ENCODE results near the gene TBC1D21.
A peak's percentile ranks its signal among the peaks of the same experiment; 100 is the strongest.

TBC1D21 gene

DNA sequence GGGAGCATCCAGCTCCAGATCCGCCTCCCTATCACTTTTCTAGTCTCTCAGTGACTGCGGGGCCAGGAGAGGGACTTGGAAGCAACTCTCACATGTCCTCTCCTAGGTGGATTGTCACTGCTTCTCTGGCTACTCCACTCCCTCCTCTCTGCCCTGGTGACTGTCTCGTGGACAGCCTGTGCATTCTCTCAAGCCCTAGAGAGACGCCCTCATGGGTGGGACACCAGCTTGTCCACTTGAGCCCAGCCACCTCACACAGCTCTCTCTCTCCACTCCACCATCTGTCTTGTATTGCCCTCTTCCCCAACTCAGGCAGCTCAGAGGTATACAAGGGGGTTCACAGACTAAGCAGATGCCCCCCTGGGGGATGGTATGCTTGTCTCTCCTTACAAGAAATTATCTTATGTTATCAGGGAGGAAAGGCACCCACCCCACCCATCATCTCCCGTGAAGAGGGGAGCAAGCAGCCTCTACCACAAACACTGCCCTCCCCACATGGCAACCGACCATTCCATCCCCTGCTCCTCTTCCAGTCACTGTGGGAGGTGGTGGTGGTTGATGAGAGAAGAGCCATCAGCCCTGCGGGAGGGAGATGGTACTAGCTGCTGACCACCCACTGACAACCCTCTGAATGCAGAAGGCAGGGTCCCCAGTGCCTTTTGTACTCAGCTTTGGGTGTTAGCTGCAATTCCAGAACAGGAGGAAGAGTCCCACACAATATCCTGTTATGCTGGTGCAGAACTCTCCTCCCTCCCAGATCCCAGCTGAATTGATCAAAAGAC is 37.3 kb downstream of the TBC1D21 start:
- no peak overlapping the region for H3K4me3 ChIP-seq (ENCODE audit: low read length in 2 of 2)
- H3K36me3 ChIP-seq (ENCODE audit: control insufficient read depth in 2 of 2, insufficient read depth in 2 of 2, low read length in 2 of 2) = no peaks in the 10 kb centered on the region
- H3K9ac ChIP-seq (ENCODE audit: low read length in 2 of 2) = no peak overlapping the region
- no peak overlapping the region for H3K27ac ChIP-seq (ENCODE audit: low read length)
- H3K27me3 ChIP-seq (ENCODE audit: control insufficient read depth in 1 of 2, insufficient read depth in 2 of 2, low read length in 2 of 2) = no peaks in the 10 kb centered on the region
- H3K9me3 ChIP-seq (ENCODE audit: control insufficient read depth in 2 of 2, low read length in 2 of 2) = no peaks in the 10 kb centered on the region
- H3K4me1 ChIP-seq (ENCODE audit: control insufficient read depth, insufficient read depth, low read length) = peaks cover 6% of the 10 kb centered on the region

DNA sequence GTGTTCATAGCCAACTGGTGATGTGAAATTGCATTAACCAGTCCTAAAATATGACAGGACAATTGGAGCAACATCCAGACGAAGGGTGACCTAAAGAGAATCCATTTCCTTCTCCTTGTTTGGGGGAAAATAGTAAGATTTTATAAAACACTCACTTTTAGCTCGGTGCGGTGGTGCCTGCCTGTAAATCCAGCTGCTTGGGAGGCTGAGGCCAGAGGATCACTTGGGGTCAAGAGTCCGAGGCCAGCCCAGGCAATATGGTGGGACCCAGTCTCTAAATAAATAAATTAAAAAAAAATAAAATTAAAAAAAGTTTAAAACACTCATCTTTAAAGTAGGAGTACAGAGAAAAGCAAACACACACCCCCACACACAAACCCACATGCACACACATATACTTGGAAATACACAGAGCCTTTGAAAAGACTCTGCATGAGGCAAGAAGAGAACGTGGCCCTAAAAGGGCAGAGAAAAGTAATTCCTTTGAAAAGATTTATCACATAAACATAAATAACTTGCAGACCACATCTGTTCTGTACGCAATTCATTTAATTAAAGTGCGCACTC is 38.7 kb downstream of the TBC1D21 start:
- H3K9me3 ChIP-seq (ENCODE audit: control insufficient read depth in 2 of 2, low read length in 2 of 2) = no peaks in the 10 kb centered on the region
- no peaks in the 10 kb centered on the region for H3K27me3 ChIP-seq (ENCODE audit: control insufficient read depth in 1 of 2, insufficient read depth in 2 of 2, low read length in 2 of 2)
- peaks cover 6% of the 10 kb centered on the region for H3K4me1 ChIP-seq (ENCODE audit: control insufficient read depth, insufficient read depth, low read length)
- no peak overlapping the region for H3K9ac ChIP-seq (ENCODE audit: low read length in 2 of 2)
- H3K27ac ChIP-seq (ENCODE audit: low read length) = no peak overlapping the region
- H3K4me3 ChIP-seq (ENCODE audit: low read length in 2 of 2) = no peak overlapping the region
- H3K36me3 ChIP-seq (ENCODE audit: control insufficient read depth in 2 of 2, insufficient read depth in 2 of 2, low read length in 2 of 2) = peaks cover 0 to 2% of the 10 kb centered on the region in 2 donors

DNA sequence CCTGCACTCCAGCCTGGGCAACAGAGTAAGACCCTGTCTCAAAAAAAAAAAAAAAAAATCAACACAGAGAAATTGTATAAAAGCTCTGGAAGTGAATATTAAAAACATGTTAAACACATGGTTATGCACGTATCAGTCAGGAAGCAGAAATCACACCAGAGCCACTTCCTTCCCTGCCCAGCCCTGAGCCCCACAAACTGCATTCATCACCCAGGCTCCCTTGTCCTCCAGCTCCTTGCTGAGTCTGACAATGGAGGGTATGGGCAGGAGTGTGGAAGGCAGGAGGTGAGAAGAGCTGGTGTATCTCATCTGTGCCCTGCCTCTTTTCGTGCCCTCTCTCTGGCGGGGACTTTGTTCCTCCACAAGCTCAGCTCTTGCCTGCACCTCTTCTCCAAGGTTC is 40.8 kb downstream of the TBC1D21 start:
- no peak overlapping the region for H3K4me3 ChIP-seq (ENCODE audit: low read length in 2 of 2)
- H3K27ac ChIP-seq (ENCODE audit: low read length) = no peak overlapping the region
- no peak overlapping the region for H3K9ac ChIP-seq (ENCODE audit: low read length in 2 of 2)
- H3K36me3 ChIP-seq (ENCODE audit: control insufficient read depth in 2 of 2, insufficient read depth in 2 of 2, low read length in 2 of 2) = peaks cover 0 to 10% of the 10 kb centered on the region in 2 donors
- no peaks in the 10 kb centered on the region for H3K9me3 ChIP-seq (ENCODE audit: control insufficient read depth in 2 of 2, low read length in 2 of 2)
- H3K4me1 ChIP-seq (ENCODE audit: control insufficient read depth, insufficient read depth, low read length) = no peaks in the 10 kb centered on the region
- H3K27me3 ChIP-seq (ENCODE audit: control insufficient read depth in 1 of 2, insufficient read depth in 2 of 2, low read length in 2 of 2) = no peaks in the 10 kb centered on the region

DNA sequence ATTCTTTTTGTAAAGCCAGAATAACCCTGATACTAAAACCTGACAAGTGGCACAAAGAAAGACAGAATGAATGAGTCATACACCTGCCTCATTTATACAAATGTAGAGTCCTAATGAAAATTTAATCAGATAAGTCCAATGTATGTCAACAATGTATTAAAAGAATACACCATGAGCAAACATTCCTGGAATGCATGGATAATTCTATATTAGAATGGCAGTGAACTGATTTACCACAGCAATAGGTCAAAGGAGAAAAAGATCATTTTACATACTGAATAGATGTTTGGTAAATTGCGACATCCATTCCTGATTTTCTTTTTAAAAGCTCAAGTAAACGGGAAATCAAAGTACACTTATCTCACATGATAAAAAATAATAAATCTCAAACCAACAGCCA is 41.7 kb downstream of the TBC1D21 start:
- Histone ChIP-seq H3K4me3 (ENCODE audit: low read length in 2 of 2) (no peak overlapping the region), H3K27me3 (ENCODE audit: control insufficient read depth in 1 of 2, insufficient read depth in 2 of 2, low read length in 2 of 2) (no peaks in the 10 kb centered on the region), H3K27ac (ENCODE audit: low read length) (no peak overlapping the region), H3K9me3 (ENCODE audit: control insufficient read depth in 2 of 2, low read length in 2 of 2) (no peaks in the 10 kb centered on the region), H3K9ac (ENCODE audit: low read length in 2 of 2) (no peak overlapping the region), H3K36me3 (ENCODE audit: control insufficient read depth in 2 of 2, insufficient read depth in 2 of 2, low read length in 2 of 2) (peaks cover 0 to 12% of the 10 kb centered on the region in 2 donors), H3K4me1 (ENCODE audit: control insufficient read depth, insufficient read depth, low read length) (no peaks in the 10 kb centered on the region)

DNA sequence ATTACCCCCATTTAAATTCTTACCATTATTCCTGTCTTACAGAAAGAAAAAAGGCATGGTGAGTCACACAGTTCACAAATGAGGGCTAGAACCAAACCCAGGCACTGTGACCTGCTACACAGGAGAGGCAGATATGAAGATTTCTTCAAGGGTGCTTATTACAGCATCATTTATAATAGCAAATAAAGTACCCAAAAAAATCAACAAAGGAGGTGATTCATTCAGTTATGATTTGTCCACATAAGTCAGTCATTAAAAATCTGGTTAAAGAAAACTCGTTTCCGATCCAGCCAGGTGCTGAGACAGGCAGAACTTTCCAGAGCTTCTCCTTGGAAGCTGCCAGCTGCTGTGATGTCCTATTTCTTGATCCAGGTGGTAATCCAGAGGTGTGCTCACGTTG is 45.4 kb downstream of the TBC1D21 start:
- H3K4me1 ChIP-seq (ENCODE audit: control insufficient read depth, insufficient read depth, low read length) = peaks cover 30% of the 10 kb centered on the region
- no peak overlapping the region for H3K9ac ChIP-seq (ENCODE audit: low read length in 2 of 2)
- H3K27me3 ChIP-seq (ENCODE audit: control insufficient read depth in 1 of 2, insufficient read depth in 2 of 2, low read length in 2 of 2) = no peaks in the 10 kb centered on the region
- H3K9me3 ChIP-seq (ENCODE audit: control insufficient read depth in 2 of 2, low read length in 2 of 2) = no peaks in the 10 kb centered on the region
- peaks cover 0 to 12% of the 10 kb centered on the region in 2 donors for H3K36me3 ChIP-seq (ENCODE audit: control insufficient read depth in 2 of 2, insufficient read depth in 2 of 2, low read length in 2 of 2)
- H3K27ac ChIP-seq (ENCODE audit: low read length) = no peak overlapping the region
- no peak overlapping the region for H3K4me3 ChIP-seq (ENCODE audit: low read length in 2 of 2)

DNA sequence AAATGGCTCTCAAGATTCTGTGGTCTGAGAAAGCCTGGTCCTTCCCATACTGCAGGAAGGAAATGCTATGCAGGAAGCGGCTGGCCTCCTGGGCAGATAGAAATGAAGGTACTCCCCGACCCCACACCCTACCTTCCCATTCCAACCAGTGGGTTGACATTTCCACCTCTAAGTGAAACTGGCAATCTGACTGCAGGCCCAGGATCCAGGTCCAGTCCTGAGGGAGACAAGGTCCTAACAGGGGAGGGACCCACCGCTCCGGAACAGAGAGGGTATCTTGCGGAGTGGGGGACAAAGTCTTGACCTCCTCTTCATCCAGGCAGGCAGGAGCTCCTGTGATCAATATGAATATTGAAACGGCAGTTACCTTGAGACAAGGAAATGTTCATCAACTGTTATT is 46.3 kb downstream of the TBC1D21 start:
- H3K27me3 ChIP-seq (ENCODE audit: control insufficient read depth in 1 of 2, insufficient read depth in 2 of 2, low read length in 2 of 2) = no peaks in the 10 kb centered on the region
- H3K36me3 ChIP-seq (ENCODE audit: control insufficient read depth in 2 of 2, insufficient read depth in 2 of 2, low read length in 2 of 2) = peaks cover 0 to 12% of the 10 kb centered on the region in 2 donors
- H3K27ac ChIP-seq (ENCODE audit: low read length) = no peak overlapping the region
- peaks cover 39% of the 10 kb centered on the region for H3K4me1 ChIP-seq (ENCODE audit: control insufficient read depth, insufficient read depth, low read length)
- H3K4me3 ChIP-seq (ENCODE audit: low read length in 2 of 2) = no peak overlapping the region
- no peak overlapping the region for H3K9ac ChIP-seq (ENCODE audit: low read length in 2 of 2)
- no peaks in the 10 kb centered on the region for H3K9me3 ChIP-seq (ENCODE audit: control insufficient read depth in 2 of 2, low read length in 2 of 2)

DNA sequence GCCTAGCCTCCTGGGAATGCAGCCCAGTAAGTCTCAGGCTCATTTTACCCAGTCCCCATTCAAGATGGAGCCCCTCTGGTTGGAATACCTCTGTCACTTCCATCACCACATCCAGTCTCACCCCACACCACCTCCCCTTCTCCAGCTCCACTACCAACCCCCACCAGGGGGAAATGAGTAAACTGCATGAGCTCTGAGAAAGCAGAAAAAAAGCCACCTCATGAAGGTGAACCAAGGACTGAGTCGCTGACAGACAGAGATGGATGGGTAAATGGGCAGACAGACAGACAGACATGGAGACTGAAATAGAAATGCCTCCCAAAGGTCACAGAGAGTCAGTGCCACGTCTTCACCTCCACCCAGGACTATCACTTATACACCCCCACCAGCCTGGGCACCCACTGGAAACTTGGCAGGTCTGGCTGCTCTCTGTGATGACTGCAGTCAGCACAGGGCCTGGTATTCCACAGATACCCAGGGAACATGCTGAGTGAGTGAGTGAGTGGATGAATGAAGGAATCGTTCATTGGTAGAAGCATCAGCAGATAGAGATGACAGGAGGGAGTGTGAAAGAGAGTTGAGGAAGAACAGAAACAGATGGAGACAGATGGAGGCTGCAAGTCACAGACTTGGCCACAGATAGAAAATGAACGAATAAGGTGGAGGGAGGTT is 48.0 kb downstream of the TBC1D21 start:
- H3K9ac ChIP-seq (ENCODE audit: low read length in 2 of 2) = peak overlapping the region; percentile 34 to 42

DNA sequence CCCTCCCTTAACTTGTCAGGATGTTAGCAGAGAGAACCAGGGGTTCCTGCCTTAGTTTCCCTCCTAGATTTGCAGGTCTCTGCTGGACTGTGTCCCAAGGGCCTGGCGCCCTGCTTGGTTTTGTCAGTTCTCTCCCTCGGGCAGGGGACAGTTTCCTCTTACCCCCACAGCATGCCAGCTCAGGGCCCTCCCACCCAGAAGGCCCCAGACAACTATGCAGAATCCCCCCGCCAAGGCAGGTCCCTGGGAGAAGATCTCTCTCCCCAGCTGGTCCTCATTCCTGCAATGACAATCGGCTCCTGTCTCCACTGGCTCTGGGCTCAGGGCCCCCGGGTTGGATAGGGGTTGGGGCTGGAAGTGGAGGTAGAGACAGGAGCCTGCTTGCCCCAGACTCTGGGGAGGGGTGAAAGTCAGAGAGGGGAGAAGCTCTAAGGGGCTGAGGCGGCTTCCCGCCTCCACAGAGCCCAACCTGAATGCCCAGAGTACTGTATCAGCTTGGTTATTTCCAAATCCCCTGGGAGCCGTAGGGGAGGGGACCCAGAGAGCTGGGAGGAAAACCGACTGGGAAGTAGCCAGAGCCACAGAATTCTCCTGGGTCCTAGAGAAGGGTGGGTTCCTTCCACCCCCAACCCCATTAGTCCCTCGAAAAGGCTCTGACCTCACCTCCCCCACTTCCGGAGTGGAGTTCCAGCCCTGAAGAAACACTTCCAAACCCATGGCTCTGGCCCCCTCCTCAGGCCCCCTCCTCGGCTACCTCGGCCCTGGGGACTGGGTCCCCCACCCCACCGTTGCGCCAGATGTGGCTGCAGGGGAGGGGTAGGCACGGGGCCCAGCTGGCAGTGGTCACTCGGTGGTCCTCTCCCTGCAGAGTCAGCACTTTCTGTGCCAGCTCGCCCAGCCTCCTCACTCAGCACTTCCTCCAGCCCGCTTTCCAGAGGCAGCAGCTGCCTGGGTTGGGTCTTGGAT is 49.1 kb downstream of the TBC1D21 start:
- H3K36me3 ChIP-seq (ENCODE audit: control insufficient read depth in 2 of 2, insufficient read depth in 2 of 2, low read length in 2 of 2) = peaks cover 0 to 10% of the 10 kb centered on the region in 2 donors
- no peaks in the 10 kb centered on the region for H3K27me3 ChIP-seq (ENCODE audit: control insufficient read depth in 1 of 2, insufficient read depth in 2 of 2, low read length in 2 of 2)
- peak overlapping the region; percentile 25 to 51 for H3K9ac ChIP-seq (ENCODE audit: low read length in 2 of 2)
- no peaks in the 10 kb centered on the region for H3K9me3 ChIP-seq (ENCODE audit: control insufficient read depth in 2 of 2, low read length in 2 of 2)
- H3K4me3 ChIP-seq (ENCODE audit: low read length in 2 of 2) = peak overlapping the region; percentile 9 to 54
- H3K27ac ChIP-seq (ENCODE audit: low read length) = peak overlapping the region; percentile 92
- peaks cover 65% of the 10 kb centered on the region for H3K4me1 ChIP-seq (ENCODE audit: control insufficient read depth, insufficient read depth, low read length)

More for the DNA sequence above, 48.0 kb downstream of the TBC1D21 start:
- Histone ChIP-seq H3K36me3 (ENCODE audit: control insufficient read depth in 2 of 2, insufficient read depth in 2 of 2, low read length in 2 of 2) (peaks cover 0 to 10% of the 10 kb centered on the region in 2 donors), H3K4me3 (ENCODE audit: low read length in 2 of 2) (peak overlapping the region in 1 of 2 donors; percentile 15), H3K9me3 (ENCODE audit: control insufficient read depth in 2 of 2, low read length in 2 of 2) (no peaks in the 10 kb centered on the region), H3K4me1 (ENCODE audit: control insufficient read depth, insufficient read depth, low read length) (peaks cover 56% of the 10 kb centered on the region), H3K27me3 (ENCODE audit: control insufficient read depth in 1 of 2, insufficient read depth in 2 of 2, low read length in 2 of 2) (no peaks in the 10 kb centered on the region), H3K27ac (ENCODE audit: low read length) (peak overlapping the region; percentile 92)

DNA sequence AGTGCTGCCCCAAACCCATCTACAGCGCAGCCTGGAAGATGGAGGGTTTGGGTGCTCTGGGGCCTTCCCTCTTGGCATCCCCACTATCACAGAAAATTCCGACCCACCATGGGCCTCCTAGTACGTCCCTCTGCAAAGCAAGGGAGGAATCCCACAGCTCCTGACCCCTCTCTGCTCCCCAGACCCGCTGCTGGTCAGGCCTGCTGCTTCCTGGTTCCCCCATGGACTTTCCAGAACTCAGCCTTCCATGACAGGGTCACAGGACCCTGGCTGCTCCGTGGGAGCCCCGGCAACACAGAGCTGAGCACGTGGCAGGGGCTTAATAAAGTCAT is 49.8 kb downstream of the TBC1D21 start:
- H3K9ac ChIP-seq (ENCODE audit: low read length in 2 of 2) = peak overlapping the region; percentile 25 to 42
- no peaks in the 10 kb centered on the region for H3K27me3 ChIP-seq (ENCODE audit: control insufficient read depth in 1 of 2, insufficient read depth in 2 of 2, low read length in 2 of 2)
- H3K27ac ChIP-seq (ENCODE audit: low read length) = peak overlapping the region; percentile 92
- H3K4me3 ChIP-seq (ENCODE audit: low read length in 2 of 2) = peak overlapping the region in 1 of 2 donors; percentile 54
- H3K4me1 ChIP-seq (ENCODE audit: control insufficient read depth, insufficient read depth, low read length) = peaks cover 68% of the 10 kb centered on the region
- peaks cover 0 to 8% of the 10 kb centered on the region in 2 donors for H3K36me3 ChIP-seq (ENCODE audit: control insufficient read depth in 2 of 2, insufficient read depth in 2 of 2, low read length in 2 of 2)
- no peaks in the 10 kb centered on the region for H3K9me3 ChIP-seq (ENCODE audit: control insufficient read depth in 2 of 2, low read length in 2 of 2)

DNA sequence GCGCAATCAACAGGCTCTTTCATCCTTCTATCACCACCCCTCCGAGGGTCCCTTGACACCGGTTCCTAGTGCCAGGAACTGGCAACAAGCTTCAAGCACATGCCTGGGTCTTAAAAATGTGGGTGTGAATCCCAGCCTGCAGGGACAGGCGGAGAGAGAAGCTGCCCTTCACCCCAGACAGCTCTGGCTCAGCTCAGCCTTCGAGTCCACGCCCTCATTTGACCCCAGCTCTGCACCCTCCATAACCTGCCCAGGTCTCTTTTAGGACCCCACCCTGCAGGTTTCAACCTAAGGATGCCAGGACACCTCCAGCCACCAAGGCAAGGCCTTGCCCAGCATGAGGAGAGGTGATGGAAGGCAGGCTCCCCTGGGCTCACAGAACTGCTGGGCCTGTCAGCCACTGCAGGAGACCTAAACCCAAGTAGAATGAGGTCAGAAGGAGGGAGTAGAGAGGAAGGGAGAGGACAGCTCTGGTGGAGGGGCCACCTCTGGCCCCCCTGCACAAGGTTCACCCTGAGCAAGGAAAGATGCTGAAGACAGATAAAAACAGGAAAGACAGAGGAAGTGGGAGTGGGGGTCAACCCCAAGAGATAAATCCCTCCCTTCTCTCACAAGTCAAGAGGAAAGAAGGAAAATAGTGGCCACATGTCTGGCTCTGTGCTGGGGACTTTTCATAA is 50.3 kb downstream of the TBC1D21 start:
- peak overlapping the region; percentile 25 to 42 for H3K9ac ChIP-seq (ENCODE audit: low read length in 2 of 2)
- peak overlapping the region; percentile 92 for H3K27ac ChIP-seq (ENCODE audit: low read length)
- H3K4me3 ChIP-seq (ENCODE audit: low read length in 2 of 2) = peak overlapping the region in 1 of 2 donors; percentile 54
- peaks cover 0 to 6% of the 10 kb centered on the region in 2 donors for H3K36me3 ChIP-seq (ENCODE audit: control insufficient read depth in 2 of 2, insufficient read depth in 2 of 2, low read length in 2 of 2)
- H3K27me3 ChIP-seq (ENCODE audit: control insufficient read depth in 1 of 2, insufficient read depth in 2 of 2, low read length in 2 of 2) = no peaks in the 10 kb centered on the region
- no peaks in the 10 kb centered on the region for H3K9me3 ChIP-seq (ENCODE audit: control insufficient read depth in 2 of 2, low read length in 2 of 2)
- peaks cover 70% of the 10 kb centered on the region for H3K4me1 ChIP-seq (ENCODE audit: control insufficient read depth, insufficient read depth, low read length)
